Astrocyte (in vitro differentiated cells and primary cell): ENCODE data around the gene CRIM1. TPM values are rescaled to one million over a fixed set of nuclear protein-coding genes. Genes with fewer than 3 reads are reported as not detected.
A peak's percentile ranks its signal among the peaks of the same experiment; 100 is the strongest.

ENCODE experiments used
- DNase-seq: peaks from one replicate; pipeline ENCODE4 v3.0.0-alpha.2; 2010; ENCODE audit warnings: low read depth
- FAIRE-seq: peaks from 2 replicates; lab custom pipeline; 2011; peaks lifted over from hg19 to GRCh38; lab: Jason Lieb, UNC
- H2AFZ ChIP-seq: 2 replicates; pipeline ENCODE4 v1.6.0; 2012; ENCODE audit warnings: low read depth, low read length, inconsistent platforms
- H3K27ac ChIP-seq: 2 replicates; pipeline ENCODE4 v1.5.1; 2011; ENCODE audit warnings: low read depth, low read length, inconsistent platforms
- H3K27me3 ChIP-seq: 2 replicates; pipeline ENCODE4 v1.6.0; 2011; ENCODE audit warnings: low read length, inconsistent platforms; ENCODE audit not compliant: insufficient read depth
- H3K36me3 ChIP-seq: 2 replicates; pipeline ENCODE4 v1.5.1; 2011; ENCODE audit warnings: low read length, inconsistent platforms; ENCODE audit not compliant: insufficient read depth
- H3K4me1 ChIP-seq: 2 replicates; pipeline ENCODE4 v1.5.1; 2011; ENCODE audit warnings: low read length, inconsistent platforms; ENCODE audit not compliant: insufficient read depth
- H3K4me2 ChIP-seq: 2 replicates; pipeline ENCODE4 v1.6.0; 2012; ENCODE audit warnings: low read length, inconsistent platforms
- H3K4me3 ChIP-seq: 2 replicates; pipeline ENCODE4 v1.5.1; 2011; ENCODE audit warnings: low read depth, mild to moderate bottlenecking, low read length, inconsistent platforms; ENCODE audit not compliant: insufficient read depth
- H3K79me2 ChIP-seq: 2 replicates; pipeline ENCODE4 v1.6.0; 2012; ENCODE audit warnings: mild to moderate bottlenecking, low read length, inconsistent platforms; ENCODE audit not compliant: insufficient read depth
- H3K9ac ChIP-seq: 2 replicates; pipeline ENCODE4 v1.6.0; 2012; ENCODE audit warnings: mild to moderate bottlenecking, low read length, inconsistent platforms
- H3K9me3 ChIP-seq: 2 replicates; pipeline ENCODE4 v1.5.1; 2012; ENCODE audit warnings: low read depth, mild to moderate bottlenecking, low read length, inconsistent platforms; ENCODE audit not compliant: insufficient read depth
- H4K20me1 ChIP-seq: 2 replicates; pipeline ENCODE4 v1.6.0; 2012; ENCODE audit warnings: low read length, inconsistent platforms; ENCODE audit not compliant: insufficient read depth
- H3K27ac Mint-ChIP-seq: one replicate; pipeline ENCODE4 v1.8.0; 2021; ENCODE audit warnings: mild to moderate bottlenecking, mixed read lengths; ENCODE audit not compliant: unreplicated experiment
- H3K27me3 Mint-ChIP-seq: one replicate; pipeline ENCODE4 v1.8.0; 2021; ENCODE audit warnings: low read depth, mixed read lengths; ENCODE audit not compliant: unreplicated experiment
- H3K36me3 Mint-ChIP-seq: one replicate; pipeline ENCODE4 v1.8.0; 2021; ENCODE audit warnings: low read depth, mixed read lengths; ENCODE audit not compliant: unreplicated experiment
- H3K4me1 Mint-ChIP-seq: one replicate; pipeline ENCODE4 v1.8.0; 2021; ENCODE audit warnings: low read depth, mixed read lengths; ENCODE audit not compliant: unreplicated experiment
- H3K4me3 Mint-ChIP-seq: one replicate; pipeline ENCODE4 v1.8.0; 2021; ENCODE audit warnings: mild to moderate bottlenecking, moderate library complexity, mixed read lengths; ENCODE audit not compliant: unreplicated experiment
- H3K9me3 Mint-ChIP-seq: one replicate; pipeline ENCODE4 v1.8.0; 2021; ENCODE audit warnings: mild to moderate bottlenecking, mixed read lengths; ENCODE audit not compliant: unreplicated experiment
- EZH2 ChIP-seq: IDR thresholded peaks from 2 replicates; pipeline ENCODE4 v1.6.1; 2012; ENCODE audit warnings: mild to moderate bottlenecking, low read length, inconsistent platforms; ENCODE audit not compliant: insufficient read depth
- total RNA-seq: library from RNA; stranded (reverse); gene quantifications from 2 replicates; pipeline ENCODE4 v1.2.1, GENCODE V29; 2021
- TF ChIP-seq, protein P1 (sequence below): IDR thresholded peaks from 2 replicates; pipeline ENCODE4 v1.5.1; 2011; ENCODE audit warnings: low read depth, mild to moderate bottlenecking, inconsistent platforms, low read length, moderate library complexity; ENCODE audit not compliant: insufficient read depth

CRIM1 gene
- total RNA-seq, 1 donor from 2014 or later, result 180 TPM

DNA sequence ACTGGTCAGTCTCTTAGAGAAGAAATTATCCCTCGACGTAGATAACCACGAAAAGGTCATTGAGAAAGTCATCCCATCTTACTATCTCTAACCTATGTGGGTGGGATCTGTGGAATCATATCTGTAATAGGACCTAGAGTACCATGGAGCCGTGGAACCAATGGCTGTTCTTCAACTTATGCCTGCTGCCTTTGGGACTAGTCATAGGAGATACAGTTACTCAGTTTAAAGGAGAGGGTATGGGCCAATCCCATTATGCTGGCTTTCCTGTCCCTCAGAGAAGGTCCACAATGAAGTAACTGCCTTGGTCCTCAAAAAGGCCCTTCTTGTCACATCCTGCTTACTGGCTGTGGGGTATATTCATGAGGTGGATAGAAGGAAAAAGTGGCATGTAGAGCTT lies 164.9 kb downstream of the CRIM1 start:
- no peak overlapping the region for H3K4me3 Mint-ChIP-seq
- TF ChIP-seq, protein P1, sequence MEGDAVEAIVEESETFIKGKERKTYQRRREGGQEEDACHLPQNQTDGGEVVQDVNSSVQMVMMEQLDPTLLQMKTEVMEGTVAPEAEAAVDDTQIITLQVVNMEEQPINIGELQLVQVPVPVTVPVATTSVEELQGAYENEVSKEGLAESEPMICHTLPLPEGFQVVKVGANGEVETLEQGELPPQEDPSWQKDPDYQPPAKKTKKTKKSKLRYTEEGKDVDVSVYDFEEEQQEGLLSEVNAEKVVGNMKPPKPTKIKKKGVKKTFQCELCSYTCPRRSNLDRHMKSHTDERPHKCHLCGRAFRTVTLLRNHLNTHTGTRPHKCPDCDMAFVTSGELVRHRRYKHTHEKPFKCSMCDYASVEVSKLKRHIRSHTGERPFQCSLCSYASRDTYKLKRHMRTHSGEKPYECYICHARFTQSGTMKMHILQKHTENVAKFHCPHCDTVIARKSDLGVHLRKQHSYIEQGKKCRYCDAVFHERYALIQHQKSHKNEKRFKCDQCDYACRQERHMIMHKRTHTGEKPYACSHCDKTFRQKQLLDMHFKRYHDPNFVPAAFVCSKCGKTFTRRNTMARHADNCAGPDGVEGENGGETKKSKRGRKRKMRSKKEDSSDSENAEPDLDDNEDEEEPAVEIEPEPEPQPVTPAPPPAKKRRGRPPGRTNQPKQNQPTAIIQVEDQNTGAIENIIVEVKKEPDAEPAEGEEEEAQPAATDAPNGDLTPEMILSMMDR, result no peak
- TF ChIP-seq EZH2, result no peak
- Histone ChIP-seq H4K20me1 (peaks cover 5% of the 10 kb centered on the region), H3K9ac (no peak overlapping the region), H3K27ac (no peak overlapping the region), H2AFZ (no peak overlapping the region), H3K79me2 (peaks cover 4% of the 10 kb centered on the region), H3K4me2 (no peak overlapping the region), H3K27me3 (no peaks in the 10 kb centered on the region), H3K4me3 (no peak overlapping the region), H3K9me3 (no peaks in the 10 kb centered on the region), H3K36me3 (peaks cover 75% of the 10 kb centered on the region), H3K4me1 (no peaks in the 10 kb centered on the region)
- H3K36me3 Mint-ChIP-seq, result peaks cover 23% of the 10 kb centered on the region
- H3K27me3 Mint-ChIP-seq, result no peaks in the 10 kb centered on the region
- H3K27ac Mint-ChIP-seq, result no peak overlapping the region
- FAIRE-seq (no peak), DNase-seq (no peak)
- no peaks in the 10 kb centered on the region for H3K9me3 Mint-ChIP-seq
- peaks cover 5% of the 10 kb centered on the region for H3K4me1 Mint-ChIP-seq

DNA sequence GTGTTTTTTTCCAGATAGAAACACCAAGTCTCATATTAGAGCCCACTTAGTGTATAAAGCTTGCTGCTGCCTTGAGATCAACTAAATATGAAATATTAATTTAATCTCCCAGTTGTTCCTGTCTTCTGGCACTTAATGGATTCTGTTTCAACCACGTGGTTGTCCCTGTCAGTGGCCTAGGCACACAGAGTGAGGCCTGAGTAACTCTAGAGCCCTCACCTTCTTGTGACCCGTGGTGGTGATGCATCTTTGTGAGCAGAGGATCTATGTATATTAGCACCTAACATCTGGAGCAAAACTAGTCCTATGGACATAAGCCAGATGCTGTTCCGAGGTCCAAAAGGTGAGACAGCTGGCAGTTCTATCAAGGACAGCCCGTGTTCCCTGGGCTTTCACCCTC lies 167.6 kb downstream of the CRIM1 start:
- no peak for FAIRE-seq
- no peak overlapping the region for H3K27ac ChIP-seq
- no peaks in the 10 kb centered on the region for H3K9me3 ChIP-seq
- H4K20me1 ChIP-seq, result peaks cover 5% of the 10 kb centered on the region
- Mint-ChIP-seq H3K9me3 (no peaks in the 10 kb centered on the region), H3K4me3 (no peak overlapping the region), H3K27me3 (no peaks in the 10 kb centered on the region), H3K27ac (no peak overlapping the region), H3K4me1 (peaks cover 3% of the 10 kb centered on the region), H3K36me3 (peaks cover 13% of the 10 kb centered on the region)
- DNase-seq, result no peak
- no peak overlapping the region for H3K4me2 ChIP-seq
- H2AFZ ChIP-seq, result no peak overlapping the region
- H3K9ac ChIP-seq, result no peak overlapping the region
- H3K79me2 ChIP-seq, result peaks cover 4% of the 10 kb centered on the region
- TF ChIP-seq EZH2, result no peak
- TF ChIP-seq, protein P1, result no peak
- no peaks in the 10 kb centered on the region for H3K27me3 ChIP-seq
- H3K4me3 ChIP-seq, result no peak overlapping the region
- H3K36me3 ChIP-seq, result peaks cover 68% of the 10 kb centered on the region
- no peaks in the 10 kb centered on the region for H3K4me1 ChIP-seq

DNA sequence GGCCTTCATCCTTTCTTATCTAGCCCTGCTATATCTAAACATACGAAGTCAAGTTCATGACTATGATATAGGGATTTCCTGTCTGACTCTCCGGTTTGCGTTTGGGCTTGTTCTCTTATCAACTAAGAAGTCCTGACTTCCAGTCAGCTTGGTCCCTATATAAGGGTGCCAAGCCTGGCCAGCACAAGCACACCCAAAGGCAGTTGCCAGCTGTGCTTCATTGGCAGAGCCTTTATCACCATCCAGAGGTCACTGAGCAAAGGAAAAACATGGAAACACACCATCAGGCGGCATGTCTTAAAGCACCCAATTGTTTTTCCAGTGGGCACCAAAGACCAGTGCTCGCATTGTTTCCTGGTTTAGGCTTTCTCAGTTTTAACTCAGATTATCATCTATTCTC lies 169.7 kb downstream of the CRIM1 start:
- no peak for TF ChIP-seq EZH2
- TF ChIP-seq, protein P1, result no peak
- Histone ChIP-seq H3K4me3 (no peak overlapping the region), H4K20me1 (peaks cover 5% of the 10 kb centered on the region), H3K4me2 (no peak overlapping the region), H3K27ac (peak overlapping the region; percentile 19), H3K36me3 (peaks cover 57% of the 10 kb centered on the region), H3K27me3 (no peaks in the 10 kb centered on the region), H2AFZ (no peak overlapping the region), H3K4me1 (peaks cover 13% of the 10 kb centered on the region), H3K79me2 (peaks cover 9% of the 10 kb centered on the region), H3K9ac (no peak overlapping the region), H3K9me3 (no peaks in the 10 kb centered on the region)
- DNase-seq (no peak), FAIRE-seq (no peak)
- no peak overlapping the region for H3K27ac Mint-ChIP-seq
- H3K4me1 Mint-ChIP-seq, result peaks cover 11% of the 10 kb centered on the region
- peaks cover 7% of the 10 kb centered on the region for H3K36me3 Mint-ChIP-seq
- H3K9me3 Mint-ChIP-seq, result no peaks in the 10 kb centered on the region
- no peak overlapping the region for H3K4me3 Mint-ChIP-seq
- no peaks in the 10 kb centered on the region for H3K27me3 Mint-ChIP-seq
